Neutrophil (primary cell): ENCODE measurements around the gene SERPINB10.
A peak's percentile ranks its signal among the peaks of the same experiment; 100 is the strongest.

Source experiments
- H3K27ac ChIP-seq: fragments of 200-600 bp; sonication (generic); 2 replicates; pipeline ENCODE4 v1.5.1; 2016; ENCODE audit warnings: mild to moderate bottlenecking, moderate library complexity
- H3K27me3 ChIP-seq: fragments of 200-600 bp; sonication (generic); 2 replicates; pipeline ENCODE4 v1.6.0; 2016; ENCODE audit warnings: mild to moderate bottlenecking
- H3K36me3 ChIP-seq: fragments of 200-600 bp; sonication (generic); 2 replicates; pipeline ENCODE4 v1.5.1; 2017
- H3K4me1 ChIP-seq, 2 experiments: fragments of 200-600 bp in 1 of 2; sonication (generic) in 1 of 2; 1 replicate in 1 of 2; 2 replicates in 1 of 2; pipeline versions ENCODE4 v1.5.1 to v1.6.1; 2013 to 2016; ENCODE audit warnings: low read depth in 1 of 2, low read length in 1 of 2, mild to moderate bottlenecking in 1 of 2, moderate library complexity in 1 of 2; ENCODE audit not compliant: control insufficient read depth in 1 of 2, insufficient read depth in 1 of 2
- H3K4me3 ChIP-seq, 2 experiments: fragments of 200-600 bp in 1 of 2; sonication (generic) in 1 of 2; 1 replicate in 1 of 2; 2 replicates in 1 of 2; pipeline ENCODE4 v1.5.1; 2013 to 2016; ENCODE audit warnings: low read depth in 1 of 2, low read length in 1 of 2, mild to moderate bottlenecking in 1 of 2, moderate library complexity in 1 of 2
- H3K9me3 ChIP-seq: fragments of 200-600 bp; sonication (generic); 2 replicates; pipeline ENCODE4 v1.5.1; 2016
- TF ChIP-seq, protein P1 (sequence below): fragments of 200-600 bp; sonication (generic); IDR thresholded peaks from 2 replicates; pipeline ENCODE4 v1.5.1; 2016; ENCODE audit warnings: antibody characterized with exemption

Gene SERPINB10

GRCh38 chr18:63890950-63891304, 16.8 kb upstream of the SERPINB10 start:
- H3K27ac ChIP-seq: peak overlapping the region; percentile 79
- H3K9me3 ChIP-seq: no peaks in the 10 kb centered on the region
- H3K36me3 ChIP-seq: no peaks in the 10 kb centered on the region
- peak overlapping the region in 1 of 2 experiments; percentile 5 for H3K4me3 ChIP-seq
- no peaks in the 10 kb centered on the region for H3K27me3 ChIP-seq
- peaks cover 84 to 88% of the 10 kb centered on the region in 2 experiments for H3K4me1 ChIP-seq
- TF ChIP-seq, protein P1, sequence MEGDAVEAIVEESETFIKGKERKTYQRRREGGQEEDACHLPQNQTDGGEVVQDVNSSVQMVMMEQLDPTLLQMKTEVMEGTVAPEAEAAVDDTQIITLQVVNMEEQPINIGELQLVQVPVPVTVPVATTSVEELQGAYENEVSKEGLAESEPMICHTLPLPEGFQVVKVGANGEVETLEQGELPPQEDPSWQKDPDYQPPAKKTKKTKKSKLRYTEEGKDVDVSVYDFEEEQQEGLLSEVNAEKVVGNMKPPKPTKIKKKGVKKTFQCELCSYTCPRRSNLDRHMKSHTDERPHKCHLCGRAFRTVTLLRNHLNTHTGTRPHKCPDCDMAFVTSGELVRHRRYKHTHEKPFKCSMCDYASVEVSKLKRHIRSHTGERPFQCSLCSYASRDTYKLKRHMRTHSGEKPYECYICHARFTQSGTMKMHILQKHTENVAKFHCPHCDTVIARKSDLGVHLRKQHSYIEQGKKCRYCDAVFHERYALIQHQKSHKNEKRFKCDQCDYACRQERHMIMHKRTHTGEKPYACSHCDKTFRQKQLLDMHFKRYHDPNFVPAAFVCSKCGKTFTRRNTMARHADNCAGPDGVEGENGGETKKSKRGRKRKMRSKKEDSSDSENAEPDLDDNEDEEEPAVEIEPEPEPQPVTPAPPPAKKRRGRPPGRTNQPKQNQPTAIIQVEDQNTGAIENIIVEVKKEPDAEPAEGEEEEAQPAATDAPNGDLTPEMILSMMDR: no peak

- H3K27me3 ChIP-seq: no peaks in the 10 kb centered on the region
- no peaks in the 10 kb centered on the region for H3K36me3 ChIP-seq
- peak overlapping the region; percentile 79 for H3K27ac ChIP-seq
- H3K4me1 ChIP-seq: peaks cover 97 to 100% of the 10 kb centered on the region in 2 experiments
- peak overlapping the region; percentile 21 to 47 for H3K4me3 ChIP-seq
- no peaks in the 10 kb centered on the region for H3K9me3 ChIP-seq
- TF ChIP-seq, protein P1: no peak
Observed at GRCh38 chr18:63892566-63892965, 15.2 kb upstream of the SERPINB10 start.

- no peaks in the 10 kb centered on the region for H3K36me3 ChIP-seq
Observed at GRCh38 chr18:63894106-63894772, 13.5 kb upstream of the SERPINB10 start.

DNA sequence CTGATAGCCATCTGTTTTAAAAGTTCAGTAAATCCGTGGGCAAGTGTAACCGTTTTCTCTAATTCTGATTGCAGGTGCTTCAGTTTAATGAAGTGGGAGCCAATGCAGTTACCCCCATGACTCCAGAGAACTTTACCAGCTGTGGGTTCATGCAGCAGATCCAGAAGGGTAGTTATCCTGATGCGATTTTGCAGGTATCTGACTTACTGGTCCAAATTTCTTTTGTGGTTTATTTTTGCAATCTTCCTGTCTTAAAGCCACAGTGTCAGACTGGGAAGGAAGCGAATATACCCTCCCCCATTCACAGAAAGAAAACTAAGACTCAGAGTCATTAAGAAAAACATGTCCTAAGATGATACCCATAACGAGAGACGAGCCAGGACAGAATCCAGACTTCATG, 12.6 kb upstream of the SERPINB10 start:
- Histone ChIP-seq H3K36me3 (no peaks in the 10 kb centered on the region), H3K4me3 (peak overlapping the region; percentile 42 to 56), H3K9me3 (no peaks in the 10 kb centered on the region), H3K4me1 (peaks cover 76 to 78% of the 10 kb centered on the region in 2 experiments), H3K27me3 (no peaks in the 10 kb centered on the region), H3K27ac (peak overlapping the region; percentile 79)
- TF ChIP-seq, protein P1: no peak

More at GRCh38 chr18:63894106-63894772, 13.5 kb upstream of the SERPINB10 start:
- Histone ChIP-seq H3K4me3 (peak overlapping the region; percentile 37 to 56), H3K27me3 (no peaks in the 10 kb centered on the region), H3K4me1 (peaks cover 85 to 87% of the 10 kb centered on the region in 2 experiments), H3K27ac (peak overlapping the region; percentile 79), H3K9me3 (no peaks in the 10 kb centered on the region)
- TF ChIP-seq, protein P1: no peak

DNA sequence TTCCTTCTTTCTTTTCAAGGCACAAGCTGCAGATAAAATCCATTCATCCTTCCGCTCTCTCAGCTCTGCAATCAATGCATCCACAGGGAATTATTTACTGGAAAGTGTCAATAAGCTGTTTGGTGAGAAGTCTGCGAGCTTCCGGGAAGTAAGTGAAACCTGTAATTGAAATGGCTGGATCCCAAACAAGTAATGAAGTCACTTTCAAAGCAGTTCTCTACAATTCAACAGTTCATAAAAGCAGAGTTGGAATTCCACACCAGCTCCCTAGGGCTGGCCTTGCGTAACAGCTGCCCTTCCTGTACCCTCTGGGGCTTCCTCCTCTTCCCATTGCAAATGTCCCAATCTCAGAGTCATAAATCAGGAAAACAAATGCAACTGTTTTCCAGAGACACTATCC, 10.7 kb upstream of the SERPINB10 start:
- Histone ChIP-seq H3K36me3 (peaks cover 2% of the 10 kb centered on the region), H3K4me1 (peaks cover 57 to 59% of the 10 kb centered on the region in 2 experiments), H3K27me3 (no peaks in the 10 kb centered on the region), H3K4me3 (no peak overlapping the region), H3K27ac (no peak overlapping the region), H3K9me3 (no peaks in the 10 kb centered on the region)
- TF ChIP-seq, protein P1: no peak
